Stimulated activated naive CD4-positive, alpha-beta T cell treated with Interleukin-2 at 50 U/mL for 16 hours (primary cell): ENCODE results near the gene MLXIPL.

Experiments
- DNase-seq: peaks from one replicate; lab custom pipeline; 2025; lab: John Stamatoyannopoulos, UW

MLXIPL gene

DNA sequence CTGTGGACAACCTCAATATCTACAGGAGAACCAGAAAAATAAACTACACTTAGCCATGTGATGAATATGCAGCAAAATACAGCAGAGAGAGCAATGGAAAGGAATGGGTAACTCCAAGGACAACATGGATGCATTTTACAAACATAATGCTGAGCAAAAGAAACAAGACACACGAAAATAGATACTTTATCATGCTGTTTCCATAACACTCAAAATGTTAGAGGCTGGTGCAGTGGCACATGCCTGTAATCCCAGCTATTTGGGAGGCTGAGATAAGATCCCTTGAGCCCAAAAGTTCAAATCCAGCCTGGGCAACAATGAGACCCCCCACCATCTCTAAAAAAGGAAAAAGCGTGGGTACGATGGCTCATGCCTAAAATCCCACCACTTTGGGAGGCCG lies 75.1 kb downstream of the MLXIPL start:
- no peak for DNase-seq

DNA sequence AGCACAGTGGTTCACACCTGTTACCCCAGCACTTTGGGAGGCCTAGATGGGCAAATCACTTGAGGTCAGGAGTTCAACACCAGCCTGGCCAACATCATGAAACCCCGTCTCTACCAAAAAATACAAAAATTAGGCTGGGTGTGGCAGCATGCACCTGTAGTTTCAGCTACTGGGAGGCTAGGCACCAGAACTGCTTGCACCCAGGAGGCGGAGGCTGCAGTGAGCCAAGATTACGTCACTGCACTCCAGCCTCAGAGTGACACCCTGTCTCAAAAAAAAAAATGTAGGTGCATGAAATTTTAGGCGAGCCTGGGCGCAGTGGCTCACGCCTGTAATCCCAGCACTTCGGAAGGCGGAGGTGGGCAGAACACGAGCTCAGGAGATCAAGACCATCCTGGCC lies 76.5 kb downstream of the MLXIPL start:
- no peak for DNase-seq

DNA sequence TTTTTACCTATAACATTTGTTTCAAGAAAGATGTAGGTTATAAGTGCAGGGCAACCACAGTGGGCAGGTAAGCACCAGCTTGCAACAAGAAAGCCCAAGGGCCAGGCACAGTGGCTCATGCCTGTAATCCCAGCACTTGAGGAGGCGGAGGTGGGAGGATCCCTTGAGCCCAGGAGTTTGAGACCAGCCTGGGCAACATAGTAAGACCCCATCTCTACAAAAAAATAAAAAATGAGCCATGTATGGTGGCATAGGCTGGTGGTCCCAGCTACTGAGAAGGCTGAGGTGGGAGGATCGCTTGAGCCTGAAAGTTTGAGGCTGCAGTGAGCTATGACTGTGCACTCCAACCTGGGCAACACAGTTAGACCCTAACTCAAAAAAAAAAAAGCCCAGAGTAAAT lies 79.6 kb downstream of the MLXIPL start:
- DNase-seq = no peak
